Measurements from ENCODE around the gene NFXL1. TPM values are rescaled to one million over a fixed set of nuclear protein-coding genes. Genes with fewer than 3 reads are reported as not detected.

The NFXL1 gene
- total RNA-seq, 1 donor from 2014 or later, result 11.7 TPM

GRCh38 chr4:47830265-47831025 lies 83.9 kb downstream of the NFXL1 start:
- no peak for TF ChIP-seq CTCF (IDR thresholded peaks at IDR 0.05; ENCODE audit: insufficient read depth, low read length, poor library complexity, severe bottlenecking)
- no peak for DNase-seq (ENCODE audit: low read depth)
- Histone ChIP-seq H3K4me3 (ENCODE audit: low read depth, low read length) (no peak overlapping the region), H3K36me3 (ENCODE audit: control insufficient read depth, insufficient read depth, low read length) (no peaks in the 10 kb centered on the region), H3K27me3 (ENCODE audit: control insufficient read depth, insufficient read depth, low read length) (no peaks in the 10 kb centered on the region)

GRCh38 chr4:47829438-47829837 lies 84.9 kb downstream of the NFXL1 start:
- Histone ChIP-seq H3K4me3 (ENCODE audit: low read depth, low read length) (no peak overlapping the region), H3K27me3 (ENCODE audit: control insufficient read depth, insufficient read depth, low read length) (no peaks in the 10 kb centered on the region), H3K36me3 (ENCODE audit: control insufficient read depth, insufficient read depth, low read length) (no peaks in the 10 kb centered on the region)
- DNase-seq (ENCODE audit: low read depth), result no peak
- TF ChIP-seq CTCF (IDR thresholded peaks at IDR 0.05; ENCODE audit: insufficient read depth, low read length, poor library complexity, severe bottlenecking), result no peak

GRCh38 chr4:47827343-47828047 lies 86.9 kb downstream of the NFXL1 start:
- no peak overlapping the region for H3K4me3 ChIP-seq (ENCODE audit: low read depth, low read length)

GRCh38 chr4:47824840-47825239 lies 89.5 kb downstream of the NFXL1 start:
- H3K27me3 ChIP-seq (ENCODE audit: control insufficient read depth, insufficient read depth, low read length), result no peaks in the 10 kb centered on the region
- H3K4me3 ChIP-seq (ENCODE audit: low read depth, low read length), result no peak overlapping the region
- no peaks in the 10 kb centered on the region for H3K36me3 ChIP-seq (ENCODE audit: control insufficient read depth, insufficient read depth, low read length)
- DNase-seq (ENCODE audit: low read depth), result no peak
- TF ChIP-seq CTCF (IDR thresholded peaks at IDR 0.05; ENCODE audit: insufficient read depth, low read length, poor library complexity, severe bottlenecking), result no peak

More at GRCh38 chr4:47827343-47828047, 86.9 kb downstream of the NFXL1 start:
- no peak for DNase-seq (ENCODE audit: low read depth)
- no peaks in the 10 kb centered on the region for H3K27me3 ChIP-seq (ENCODE audit: control insufficient read depth, insufficient read depth, low read length)
- H3K36me3 ChIP-seq (ENCODE audit: control insufficient read depth, insufficient read depth, low read length), result no peaks in the 10 kb centered on the region
- no peak for TF ChIP-seq CTCF (IDR thresholded peaks at IDR 0.05; ENCODE audit: insufficient read depth, low read length, poor library complexity, severe bottlenecking)

- H3K4me3 ChIP-seq (ENCODE audit: low read depth, low read length), result no peak overlapping the region
- no peaks in the 10 kb centered on the region for H3K27me3 ChIP-seq (ENCODE audit: control insufficient read depth, insufficient read depth, low read length)
- DNase-seq (ENCODE audit: low read depth), result no peak
- TF ChIP-seq CTCF (IDR thresholded peaks at IDR 0.05; ENCODE audit: insufficient read depth, low read length, poor library complexity, severe bottlenecking), result no peak
- H3K36me3 ChIP-seq (ENCODE audit: control insufficient read depth, insufficient read depth, low read length), result no peaks in the 10 kb centered on the region
Observed at GRCh38 chr4:47819178-47819577, 95.2 kb downstream of the NFXL1 start.
